H1 (cell line): ENCODE data around the gene BIN2. TPM values are rescaled to one million over a fixed set of nuclear protein-coding genes. Genes with fewer than 3 reads are reported as not detected.

Experiments used
- BACH1 ChIP-seq: IDR thresholded peaks from 2 replicates; pipeline ENCODE4 v1.6.1; 2012; ENCODE audit warnings: low read length, improper control_type of control experiment
- BCL11A ChIP-seq, 2 experiments: IDR thresholded peaks; one replicate each; pipeline ENCODE4 v1.6.1; 2011; ENCODE audit warnings: low read depth in 2 of 2, low read length in 2 of 2, mild to moderate bottlenecking in 2 of 2
- BRCA1 ChIP-seq: IDR thresholded peaks from 2 replicates; pipeline ENCODE4 v1.6.1; 2012; ENCODE audit warnings: low read depth, low read length, improper control_type of control experiment
- CHD2 ChIP-seq: IDR thresholded peaks from 2 replicates; pipeline ENCODE4 v1.6.1; 2012; ENCODE audit warnings: low read length, improper control_type of control experiment
- CTCF ChIP-seq, 3 experiments: IDR thresholded peaks; 1 replicate in 2 of 3; 2 replicates in 1 of 3; pipeline versions ENCODE4 v1.5.1 to v1.6.1; 2011; ENCODE audit warnings: low read length in 3 of 3, mild to moderate bottlenecking in 3 of 3, inconsistent platforms in 2 of 3, low read depth in 1 of 3, moderate library complexity in 1 of 3; ENCODE audit not compliant: insufficient read depth in 1 of 3; ENCODE audit errors: control extremely low read depth in 1 of 3
- EP300 ChIP-seq, 2 experiments: IDR thresholded peaks; 1 replicate in 1 of 2; 2 replicates in 1 of 2; pipeline ENCODE4 v1.6.1; 2011 to 2012; ENCODE audit warnings: low read depth in 2 of 2, low read length in 2 of 2, mild to moderate bottlenecking in 2 of 2, borderline replicate concordance in 1 of 2, inconsistent platforms in 1 of 2, moderate library complexity in 1 of 2
- GTF2F1 ChIP-seq: IDR thresholded peaks from 2 replicates; pipeline ENCODE4 v1.6.1; 2012; ENCODE audit warnings: low read depth, low read length, improper control_type of control experiment, borderline replicate concordance
- HDAC2 ChIP-seq, 2 experiments: fragments of 300-600 bp in 1 of 2; sonication (generic) in 1 of 2; IDR thresholded peaks; 2 replicates each; pipeline ENCODE4 v1.6.1; 2011 to 2012; ENCODE audit warnings: low read depth in 2 of 2, low read length in 2 of 2, mild to moderate bottlenecking in 2 of 2, moderate library complexity in 2 of 2, borderline replicate concordance in 1 of 2, inconsistent platforms in 1 of 2
- JUND ChIP-seq: IDR thresholded peaks from 2 replicates; pipeline ENCODE4 v1.6.1; 2011; ENCODE audit warnings: mild to moderate bottlenecking, improper control_type of control experiment, low read length
- MAFK ChIP-seq: IDR thresholded peaks from 2 replicates; pipeline ENCODE4 v1.6.1; 2012; ENCODE audit warnings: low read depth, mild to moderate bottlenecking, improper control_type of control experiment, low read length
- PHF8 ChIP-seq: fragments of 200-600 bp; sonication (generic); conservative IDR thresholded peaks from 2 replicates; pipeline ENCODE4 v1.7.1; 2012; ENCODE audit warnings: low read depth, mild to moderate bottlenecking, inconsistent platforms, low read length, moderate library complexity
- SRF ChIP-seq: IDR thresholded peaks from 2 replicates; pipeline ENCODE4 v1.6.1; 2011; ENCODE audit warnings: mild to moderate bottlenecking, low read depth, low read length, moderate library complexity
- TCF12 ChIP-seq: IDR thresholded peaks from 2 replicates; pipeline ENCODE4 v1.6.1; 2011; ENCODE audit warnings: low read depth, mild to moderate bottlenecking, low read length
- TEAD4 ChIP-seq: IDR thresholded peaks from 2 replicates; pipeline ENCODE4 v1.6.1; 2012; ENCODE audit warnings: low read depth, low read length, inconsistent platforms, mixed read lengths
- USF2 ChIP-seq: IDR thresholded peaks from 2 replicates; pipeline ENCODE4 v1.6.1; 2011; ENCODE audit warnings: low read length, improper control_type of control experiment
- YY1 ChIP-seq: IDR thresholded peaks from 2 replicates; pipeline ENCODE4 v1.6.1; 2011; ENCODE audit warnings: low read depth, mild to moderate bottlenecking, low read length
- polyA plus RNA-seq, 7 experiments: library from polyadenylated mRNA; depleted of rRNA in 3 of 7; stranded (reverse) in 5 of 7; unstranded in 2 of 7; fragments of >200 nt in 5 of 7; fragments of 200-250 nt in 2 of 7; gene quantifications; 1 replicate in 5 of 7; 2 replicates in 1 of 7; 4 replicates in 1 of 7; pipeline versions ENCODE4 v1.2.1 to v1.2.3, GENCODE V29; 2011 to 2013; ENCODE audit warnings: missing spikeins in 2 of 7, mixed read lengths in 2 of 7
- total RNA-seq: library from RNA; stranded (reverse); fragmentation: NEBNext Ultra II Directional; extraction: Animal tissue kit (Norgen Biotek cat#: 25700); gene quantifications from 2 replicates; pipeline ENCODE4 v1.2.1, GENCODE V29; 2021

The BIN2 gene
- total and polyA plus RNA-seq, 2 of the 8 experiments (the other 6 are each of a cell fraction or from before 2014, with no cell fraction given): not detected

GRCh38 chr12:51269174-51270066, 54.6 kb downstream of the BIN2 start (continued):
- TF ChIP-seq EP300 (IDR thresholded peaks at IDR 0.05; ENCODE audit: borderline replicate concordance in 1 of 2, low read depth in 2 of 2, low read length in 2 of 2) (no peak), BACH1 (peak; percentile 67; the same call in 1 of the 2 replicates), CHD2 (peak; percentile 47; the same call in 1 of the 2 replicates), BRCA1 (no peak), PHF8 (no peak), TEAD4 (no peak), CTCF (IDR thresholded peaks at IDR 0.05; ENCODE audit: control extremely low read depth in 1 of 3, insufficient read depth in 1 of 3, low read depth in 1 of 3, low read length in 3 of 3) (peak; percentile 66 to 91 (median 77)), JUND (peak; percentile 52; the same call in 1 of the 2 replicates), BCL11A (IDR thresholded peaks at IDR 0.05; ENCODE audit: low read depth in 2 of 2, low read length in 2 of 2) (no peak), TCF12 (0 out of 2 replicates have a peak, but pooled peaks have one; percentile 48), HDAC2 (IDR thresholded peaks at IDR 0.05; ENCODE audit: borderline replicate concordance in 1 of 2, low read depth in 2 of 2, low read length in 2 of 2) (peak in 1 of 2 experiments; percentile 69; a peak in 2 of 4 replicates), MAFK (no peak), GTF2F1 (no peak), USF2 (no peak), SRF (no peak), YY1 (0 out of 2 replicates have a peak, but pooled peaks have one; percentile 48)
